HepG2 (cell line): ENCODE data around the gene TPX2. TPM values are rescaled to one million over a fixed set of nuclear protein-coding genes. Genes with fewer than 3 reads are reported as not detected.
A peak's percentile ranks its signal among the peaks of the same experiment; 100 is the strongest.

ENCODE experiments used
- ATF5 ChIP-seq: sonication (generic); formaldehyde crosslinking; IDR thresholded peaks from 2 replicates; pipeline ENCODE4 v1.4.0; 2020; ENCODE audit warnings: mild to moderate bottlenecking, low read depth, missing genetic modification reagents
- CBX5 ChIP-seq: sonication (generic); formaldehyde crosslinking; IDR thresholded peaks from 2 replicates; pipeline ENCODE4 v1.4.0; 2020; ENCODE audit warnings: missing genetic modification reagents, borderline replicate concordance
- HDAC1 ChIP-seq: sonication (generic); formaldehyde crosslinking; IDR thresholded peaks from 2 replicates; pipeline ENCODE4 v1.5.1; 2020; ENCODE audit warnings: mild to moderate bottlenecking, missing genetic modification reagents
- HDAC2 ChIP-seq: sonication (generic); formaldehyde crosslinking; IDR thresholded peaks from 2 replicates; pipeline ENCODE4 v1.4.0; 2020; ENCODE audit warnings: missing genetic modification reagents
- KLF9 ChIP-seq: IDR thresholded peaks from 2 replicates; pipeline ENCODE4 v1.6.1; 2016; ENCODE audit warnings: low read depth
- NFE2 ChIP-seq: sonication (generic); formaldehyde crosslinking; IDR thresholded peaks from 2 replicates; pipeline ENCODE4 v1.4.0; 2020; ENCODE audit warnings: missing genetic modification reagents
- PRMT3 ChIP-seq: sonication (generic); formaldehyde crosslinking; IDR thresholded peaks from 2 replicates; pipeline ENCODE4 v1.8.1; 2022; ENCODE audit warnings: low read depth, mild to moderate bottlenecking, moderate library complexity, missing genetic modification reagents, borderline replicate concordance
- SRY ChIP-seq: sonication (generic); formaldehyde crosslinking; IDR thresholded peaks from 2 replicates; pipeline ENCODE4 v1.8.0; 2022; ENCODE audit warnings: mild to moderate bottlenecking, missing genetic modification reagents
- TIGD3 ChIP-seq: sonication (generic); formaldehyde crosslinking; IDR thresholded peaks from 2 replicates; pipeline ENCODE4 v1.5.1; 2020; ENCODE audit warnings: mild to moderate bottlenecking, missing genetic modification reagents, borderline replicate concordance
- ZNF3 ChIP-seq: IDR thresholded peaks from 2 replicates; pipeline ENCODE4 v1.7.0; 2017; ENCODE audit warnings: inconsistent platforms
- ZNF335 ChIP-seq: sonication (generic); formaldehyde crosslinking; IDR thresholded peaks from 2 replicates; pipeline ENCODE4 v1.4.0; 2020; ENCODE audit warnings: missing genetic modification reagents
- ZNF563 ChIP-seq: sonication (generic); formaldehyde crosslinking; IDR thresholded peaks from 2 replicates; pipeline ENCODE4 v1.8.0; 2022; ENCODE audit warnings: mild to moderate bottlenecking, moderate library complexity, missing genetic modification reagents
- ZNF883 ChIP-seq: sonication (generic); formaldehyde crosslinking; IDR thresholded peaks from 2 replicates; pipeline ENCODE4 v1.5.1; 2020; ENCODE audit warnings: mild to moderate bottlenecking, missing genetic modification reagents; ENCODE audit errors: not compliant biosample characterization
- ZSCAN25 ChIP-seq: sonication (generic); formaldehyde crosslinking; IDR thresholded peaks from 2 replicates; pipeline ENCODE4 v1.8.0; 2022; ENCODE audit warnings: mild to moderate bottlenecking, missing genetic modification reagents
- polyA plus RNA-seq, 8 experiments: library from polyadenylated mRNA; depleted of rRNA in 3 of 8; stranded (reverse) in 7 of 8; unstranded in 1 of 8; fragments of >200 nt; fragmentation: Illumina TruSeq in 4 of 8; extraction: Trizol in 4 of 8; gene quantifications; 2 replicates each; pipeline versions ENCODE4 v1.2.1 to v1.2.3, GENCODE V29; 2011 to 2016; ENCODE audit warnings: low read depth in 4 of 8, missing spikeins in 1 of 8, mixed read lengths in 1 of 8; ENCODE audit not compliant: insufficient read depth in 1 of 8
- total RNA-seq, 5 experiments: library from RNA; depleted of rRNA; stranded (reverse); fragments of >200 nt; fragmentation: Illumina TruSeq; extraction: Trizol; gene quantifications; 2 replicates each; pipeline ENCODE4 v1.2.3, GENCODE V29; 2016; ENCODE audit warnings: low read depth in 1 of 5
- TF ChIP-seq, protein P1 (sequence below), 2 experiments: fragments of 450-650 bp in 1 of 2; sonication (generic) in 1 of 2; formaldehyde crosslinking in 1 of 2; IDR thresholded peaks; 2 replicates each; pipeline versions ENCODE4 v1.6.1 to v1.8.0; 2016 to 2022; ENCODE audit warnings: antibody characterized with exemption in 1 of 2, mild to moderate bottlenecking in 1 of 2, missing genetic modification reagents in 1 of 2
- TF ChIP-seq, protein P2 (sequence below): sonication (generic); formaldehyde crosslinking; conservative IDR thresholded peaks from 2 replicates; pipeline ENCODE4 v1.5.0; 2020; ENCODE audit warnings: missing genetic modification reagents

Gene TPX2
- total and polyA plus RNA-seq, 2 of the 13 experiments (the other 11 are each of a cell fraction or from before 2014, with no cell fraction given), result 34.3 to 124 TPM

DNA sequence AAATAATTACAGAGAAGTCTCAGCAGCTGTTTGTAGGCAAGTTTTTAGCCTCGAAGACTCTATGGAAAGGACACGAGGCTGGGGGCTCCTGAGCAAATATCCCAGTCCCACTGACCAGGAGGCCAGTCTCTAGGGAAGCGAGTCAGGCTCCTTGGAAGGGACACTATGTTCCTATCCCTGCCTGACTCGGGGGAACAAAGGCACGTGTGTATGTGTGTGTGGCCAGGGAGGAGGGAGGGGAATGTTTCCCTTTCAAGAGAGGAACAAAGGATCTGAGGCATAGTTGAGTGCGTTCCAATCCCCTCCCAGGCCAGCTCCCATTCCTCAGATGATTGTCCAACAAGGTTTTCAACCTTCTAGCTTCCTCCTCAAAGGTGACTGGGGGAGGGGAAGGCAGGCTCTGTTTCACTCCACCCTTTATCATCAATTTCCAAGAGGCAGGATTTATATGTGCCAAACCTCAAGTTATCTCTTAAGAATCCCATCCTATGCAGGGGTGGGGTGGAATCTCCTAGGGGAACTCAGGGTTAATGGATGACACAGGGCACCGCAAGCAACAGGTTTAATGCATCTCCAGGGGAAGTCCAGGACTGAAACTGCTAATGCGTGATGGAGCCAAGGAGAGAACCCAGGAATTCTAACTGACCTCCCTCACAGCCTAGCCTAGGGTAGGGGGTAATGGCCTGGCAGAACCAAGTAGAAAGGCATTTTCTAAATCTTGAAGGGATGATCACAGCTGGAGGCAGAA is 26.4 kb upstream of the TPX2 start (continued):
- TF ChIP-seq, protein P1, sequence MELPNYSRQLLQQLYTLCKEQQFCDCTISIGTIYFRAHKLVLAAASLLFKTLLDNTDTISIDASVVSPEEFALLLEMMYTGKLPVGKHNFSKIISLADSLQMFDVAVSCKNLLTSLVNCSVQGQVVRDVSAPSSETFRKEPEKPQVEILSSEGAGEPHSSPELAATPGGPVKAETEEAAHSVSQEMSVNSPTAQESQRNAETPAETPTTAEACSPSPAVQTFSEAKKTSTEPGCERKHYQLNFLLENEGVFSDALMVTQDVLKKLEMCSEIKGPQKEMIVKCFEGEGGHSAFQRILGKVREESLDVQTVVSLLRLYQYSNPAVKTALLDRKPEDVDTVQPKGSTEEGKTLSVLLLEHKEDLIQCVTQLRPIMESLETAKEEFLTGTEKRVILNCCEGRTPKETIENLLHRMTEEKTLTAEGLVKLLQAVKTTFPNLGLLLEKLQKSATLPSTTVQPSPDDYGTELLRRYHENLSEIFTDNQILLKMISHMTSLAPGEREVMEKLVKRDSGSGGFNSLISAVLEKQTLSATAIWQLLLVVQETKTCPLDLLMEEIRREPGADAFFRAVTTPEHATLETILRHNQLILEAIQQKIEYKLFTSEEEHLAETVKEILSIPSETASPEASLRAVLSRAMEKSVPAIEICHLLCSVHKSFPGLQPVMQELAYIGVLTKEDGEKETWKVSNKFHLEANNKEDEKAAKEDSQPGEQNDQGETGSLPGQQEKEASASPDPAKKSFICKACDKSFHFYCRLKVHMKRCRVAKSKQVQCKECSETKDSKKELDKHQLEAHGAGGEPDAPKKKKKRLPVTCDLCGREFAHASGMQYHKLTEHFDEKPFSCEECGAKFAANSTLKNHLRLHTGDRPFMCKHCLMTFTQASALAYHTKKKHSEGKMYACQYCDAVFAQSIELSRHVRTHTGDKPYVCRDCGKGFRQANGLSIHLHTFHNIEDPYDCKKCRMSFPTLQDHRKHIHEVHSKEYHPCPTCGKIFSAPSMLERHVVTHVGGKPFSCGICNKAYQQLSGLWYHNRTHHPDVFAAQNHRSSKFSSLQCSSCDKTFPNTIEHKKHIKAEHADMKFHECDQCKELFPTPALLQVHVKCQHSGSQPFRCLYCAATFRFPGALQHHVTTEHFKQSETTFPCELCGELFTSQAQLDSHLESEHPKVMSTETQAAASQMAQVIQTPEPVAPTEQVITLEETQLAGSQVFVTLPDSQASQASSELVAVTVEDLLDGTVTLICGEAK (IDR thresholded peaks at IDR 0.05), result no peak
- TF ChIP-seq, protein P1 (CRISPR knock-in tag; IDR thresholded peaks at IDR 0.05), result 0 out of 2 replicates have a peak, but pooled peaks have one; percentile 14
- TF ChIP-seq NFE2 (no peak), SRY (CRISPR knock-in tag) (0 out of 2 replicates have a peak, but pooled peaks have one; percentile 18), ZNF3 (CRISPR knock-in tag) (0 out of 2 replicates have a peak, but pooled peaks have one; percentile 36), ZNF335 (CRISPR knock-in tag) (0 out of 2 replicates have a peak, but pooled peaks have one; percentile 9), HDAC1 (peak; percentile 46; the same call in 1 of the 2 replicates), ZNF563 (CRISPR knock-in tag) (no peak), ATF5 (no peak), TIGD3 (CRISPR knock-in tag) (no peak), PRMT3 (CRISPR knock-in tag) (0 out of 2 replicates have a peak, but pooled peaks have one; percentile 32), KLF9 (CRISPR knock-in tag) (no peak; the same call in none of the 2 replicates), CBX5 (peak; percentile 85; the same call in 1 of the 2 replicates), ZSCAN25 (no peak; the same call in 1 of the 2 replicates), ZNF883 (no peak), HDAC2 (CRISPR knock-in tag) (peak; percentile 93)
- TF ChIP-seq, protein P2, sequence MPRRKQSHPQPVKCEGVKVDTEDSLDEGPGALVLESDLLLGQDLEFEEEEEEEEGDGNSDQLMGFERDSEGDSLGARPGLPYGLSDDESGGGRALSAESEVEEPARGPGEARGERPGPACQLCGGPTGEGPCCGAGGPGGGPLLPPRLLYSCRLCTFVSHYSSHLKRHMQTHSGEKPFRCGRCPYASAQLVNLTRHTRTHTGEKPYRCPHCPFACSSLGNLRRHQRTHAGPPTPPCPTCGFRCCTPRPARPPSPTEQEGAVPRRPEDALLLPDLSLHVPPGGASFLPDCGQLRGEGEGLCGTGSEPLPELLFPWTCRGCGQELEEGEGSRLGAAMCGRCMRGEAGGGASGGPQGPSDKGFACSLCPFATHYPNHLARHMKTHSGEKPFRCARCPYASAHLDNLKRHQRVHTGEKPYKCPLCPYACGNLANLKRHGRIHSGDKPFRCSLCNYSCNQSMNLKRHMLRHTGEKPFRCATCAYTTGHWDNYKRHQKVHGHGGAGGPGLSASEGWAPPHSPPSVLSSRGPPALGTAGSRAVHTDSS (CRISPR knock-in tag), result no peak
